22Rv1 (cell line): ENCODE data around the gene GOLGA3.
"Not testable (repeated sequence)": the region's sequence is repeated elsewhere in the genome, so short reads cannot be mapped to it uniquely, and the experiment has no call there.

Source experiments
- CTCF ChIP-seq: fragments of 450-650 bp; IDR thresholded peaks from 2 replicates; pipeline ENCODE4 v1.5.1; 2017; ENCODE audit warnings: mild to moderate bottlenecking
- ZFX ChIP-seq: fragments of 450-650 bp; IDR thresholded peaks from 2 replicates; pipeline ENCODE4 v1.6.1; 2017; ENCODE audit warnings: antibody characterized with exemption, borderline replicate concordance

- TF ChIP-seq CTCF: peak; percentile 68
- TF ChIP-seq ZFX: not testable (repeated sequence)
Observed at GRCh38 chr12:132809391-132809790, 19.3 kb downstream of the GOLGA3 start.
